GM18907 (cell line): Measurements from ENCODE around the gene TMEM144.
"Not testable (repeated sequence)": the region's sequence is repeated elsewhere in the genome, so short reads cannot be mapped to it uniquely, and the experiment has no call there.

Source experiments
- ATAC-seq: cut with Tn5 transposase; IDR thresholded peaks from one replicate; pipeline ENCODE4 v1.9.1; 2021; ENCODE audit warnings: mild to moderate bottlenecking, moderate library complexity; ENCODE audit not compliant: unreplicated experiment

TMEM144 gene

DNA sequence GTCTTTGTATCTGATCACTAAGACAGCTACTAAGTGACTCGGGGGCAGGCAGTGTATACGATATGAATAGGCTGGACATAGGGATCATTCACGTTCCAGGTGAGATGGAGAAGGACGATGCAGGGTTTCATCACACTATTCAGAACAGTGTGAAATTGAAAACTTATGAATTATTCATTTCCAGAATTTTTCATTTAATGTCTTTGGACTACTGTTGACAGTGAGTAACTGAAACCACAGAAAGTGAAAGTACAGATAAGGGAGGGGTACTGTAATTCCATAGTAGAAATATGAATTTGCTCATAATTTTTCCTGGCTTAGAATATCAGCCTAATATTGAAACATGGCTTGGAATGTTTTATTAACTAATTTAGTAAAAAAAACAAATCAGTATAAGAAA lies 24.4 kb downstream of the TMEM144 start:
- no peak for ATAC-seq

DNA sequence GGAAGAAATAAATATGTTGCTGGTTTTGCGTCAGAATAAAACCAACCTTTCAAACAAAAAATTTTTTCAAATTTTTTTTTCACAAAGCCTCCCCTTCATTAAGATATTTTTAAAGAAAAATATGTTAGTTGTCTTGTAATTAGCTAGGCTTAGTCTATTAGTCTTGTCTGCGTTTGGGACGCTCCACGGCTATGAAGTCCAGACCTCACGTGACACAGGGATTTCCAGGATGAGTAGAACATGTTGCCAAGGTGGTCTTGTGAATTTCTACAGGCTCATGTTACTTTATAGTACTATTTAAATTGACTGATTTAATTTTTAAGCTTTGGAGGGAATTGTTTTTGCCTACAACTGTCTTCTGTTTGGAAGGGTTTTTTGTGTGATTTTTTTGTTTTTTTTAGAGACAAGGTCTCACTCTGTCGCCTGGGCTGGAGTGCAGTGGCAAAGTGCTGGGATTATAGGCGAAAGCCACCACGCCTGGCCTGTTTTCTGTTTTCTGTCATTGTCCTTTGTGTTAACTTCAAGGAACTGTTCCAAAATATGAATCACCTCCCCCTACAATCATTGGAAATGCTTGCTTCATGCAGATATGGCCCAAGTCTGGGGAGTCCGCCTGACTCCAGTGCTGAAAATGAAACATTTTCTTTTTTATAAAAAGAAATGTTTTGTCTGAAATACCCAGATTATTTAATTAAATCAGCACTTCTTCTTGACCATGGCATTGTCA lies 26.2 kb downstream of the TMEM144 start:
- no peak for ATAC-seq

DNA sequence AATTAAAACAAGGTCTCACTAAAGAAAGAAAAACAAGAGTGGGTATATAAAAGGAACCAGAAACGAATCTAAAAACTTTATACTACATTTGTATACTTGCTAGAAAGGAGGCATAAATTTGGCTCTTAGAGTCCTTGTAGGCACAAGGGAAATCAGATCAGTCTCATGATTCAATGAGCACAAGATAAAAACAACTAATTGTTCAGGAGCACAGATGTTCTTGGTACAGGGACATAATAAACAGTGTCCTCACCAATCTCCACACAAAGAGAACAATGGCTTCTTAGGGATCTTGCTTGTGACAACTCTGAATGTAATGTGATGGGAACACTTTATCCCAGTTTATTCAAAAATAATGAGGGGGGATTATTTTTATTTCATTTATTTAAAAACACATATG lies 28.3 kb downstream of the TMEM144 start:
- ATAC-seq: no peak

DNA sequence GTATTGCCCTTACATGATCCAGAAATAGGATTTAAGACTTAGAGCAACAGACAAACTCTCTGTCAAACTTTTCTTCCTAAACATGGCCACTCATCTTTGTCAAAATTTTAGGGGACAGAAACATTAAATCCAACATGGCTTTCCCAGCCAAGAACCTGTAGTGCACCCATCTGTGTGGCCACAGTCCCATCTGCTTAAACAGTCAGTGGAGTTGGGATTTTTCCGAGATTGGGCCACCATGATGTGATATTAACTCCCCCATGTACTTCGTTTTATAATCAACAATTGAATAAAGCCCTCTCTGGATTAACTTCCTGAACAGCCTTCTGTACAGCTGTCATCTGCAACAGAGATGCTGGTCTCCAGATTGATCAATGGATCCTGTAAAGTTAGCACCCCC lies 28.9 kb downstream of the TMEM144 start:
- no peak for ATAC-seq

DNA sequence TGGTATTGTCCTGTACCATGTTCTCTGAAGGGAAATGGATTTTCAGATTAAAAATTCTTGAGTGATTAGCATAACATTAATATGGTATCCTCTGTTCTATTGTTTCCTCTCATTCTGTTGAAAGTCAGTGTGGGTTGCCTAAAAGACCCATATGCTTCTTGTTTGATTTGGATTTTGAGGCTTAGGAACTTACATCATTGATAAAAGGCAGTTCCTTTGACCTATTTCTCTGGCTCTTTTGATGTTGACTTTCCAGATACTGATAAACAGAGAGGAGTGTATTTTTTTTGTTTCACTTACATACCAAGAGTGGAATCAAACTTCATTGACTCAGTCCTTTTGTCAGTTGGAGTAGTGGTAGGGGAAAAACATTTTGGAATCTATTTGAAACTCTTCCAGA lies 32.8 kb downstream of the TMEM144 start:
- no peak for ATAC-seq

DNA sequence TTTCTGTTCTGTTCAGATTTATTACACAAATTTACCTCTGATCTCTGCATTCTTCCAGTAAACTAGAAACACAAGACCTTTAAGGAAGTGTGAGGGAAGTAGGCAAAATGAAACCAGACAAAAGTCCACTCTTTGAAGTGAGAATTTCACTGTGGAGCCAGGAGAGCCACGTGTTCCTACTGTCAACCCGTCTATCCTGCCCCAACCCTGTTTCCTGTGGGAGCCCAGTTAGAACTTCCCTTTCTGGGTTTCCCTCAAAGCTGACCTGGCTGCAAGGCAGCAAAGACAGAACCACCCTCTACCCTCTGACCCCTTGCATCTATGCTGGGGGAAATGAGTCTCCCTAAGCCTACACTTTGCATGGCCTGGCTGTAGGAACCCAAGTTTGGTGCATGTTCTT lies 40.0 kb downstream of the TMEM144 start:
- no peak for ATAC-seq

DNA sequence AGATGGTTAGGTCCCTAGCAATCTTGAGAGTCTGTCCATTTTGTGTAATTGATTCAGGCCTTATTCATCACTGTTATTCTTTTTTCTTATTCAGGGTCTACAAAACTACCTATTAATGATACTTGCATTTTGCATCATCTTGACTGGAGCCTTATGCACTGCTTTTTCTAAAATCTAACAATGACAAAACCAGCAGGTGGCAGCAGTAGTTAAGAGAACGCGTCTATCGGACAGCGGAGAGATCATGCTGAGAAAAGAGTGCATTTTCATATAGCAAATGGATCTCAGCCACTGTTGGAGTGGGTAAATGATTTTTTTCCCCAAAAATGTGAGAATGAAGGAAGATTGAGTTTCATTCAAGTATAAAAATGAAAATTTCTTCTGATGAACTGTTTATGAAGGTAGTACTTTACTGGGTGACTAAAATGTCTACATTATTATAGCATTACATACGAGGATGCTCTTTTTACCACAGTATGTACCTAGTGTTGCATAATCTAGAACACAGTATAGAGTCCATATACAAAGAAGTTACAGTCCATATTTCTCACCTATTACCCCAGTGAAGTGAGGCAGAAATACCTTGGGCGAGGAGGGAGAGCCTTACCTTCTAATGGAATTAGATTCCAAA lies 43.2 kb downstream of the TMEM144 start:
- peak; percentile 87 for ATAC-seq

DNA sequence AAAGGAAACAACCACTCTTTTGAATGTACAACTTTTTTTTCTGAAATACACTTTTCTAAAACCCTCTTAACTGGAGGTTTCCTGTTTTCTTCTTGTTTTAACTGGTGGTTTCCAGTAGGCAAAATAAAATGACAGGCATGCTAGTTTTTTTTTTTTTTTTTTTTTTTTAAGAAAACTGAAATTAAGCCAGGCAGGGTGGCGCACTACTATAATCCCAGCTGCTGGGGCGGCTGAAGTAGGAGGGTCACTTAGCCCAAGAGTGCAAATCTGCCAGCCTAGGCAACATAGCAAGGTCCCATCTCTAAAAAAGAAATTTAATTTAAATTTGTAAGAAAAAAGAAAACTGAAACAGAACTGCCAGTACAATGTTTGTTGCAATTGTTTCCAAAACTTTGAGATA lies 44.0 kb downstream of the TMEM144 start:
- peak; percentile 35 for ATAC-seq

DNA sequence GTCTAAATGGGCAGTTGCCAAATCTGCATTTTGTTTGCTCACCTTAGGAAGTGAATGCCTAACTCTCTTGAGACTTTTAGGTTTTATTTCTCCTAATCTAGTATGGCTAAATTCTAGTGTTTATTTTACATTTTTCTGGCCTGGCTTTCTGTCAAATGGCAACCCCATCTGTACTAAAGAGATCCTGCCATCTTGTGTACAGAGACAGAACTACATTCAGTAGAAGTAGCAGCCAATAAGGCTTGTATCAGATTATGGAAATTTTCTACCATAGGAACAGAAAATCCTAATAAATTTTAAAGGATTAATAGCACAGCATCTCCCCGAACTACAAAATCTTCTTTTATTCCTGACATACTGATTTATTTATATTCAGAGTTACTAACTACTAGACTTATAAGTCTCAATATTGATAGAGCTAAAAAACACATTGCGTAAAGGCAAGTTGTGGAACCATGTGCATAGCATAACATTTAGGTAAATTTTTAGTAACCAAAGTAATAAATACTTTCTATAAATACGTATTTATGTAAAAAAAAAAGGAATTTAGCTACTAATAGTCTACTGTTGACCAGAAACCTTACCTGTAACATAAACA lies 45.5 kb downstream of the TMEM144 start:
- ATAC-seq: peak; percentile 75

DNA sequence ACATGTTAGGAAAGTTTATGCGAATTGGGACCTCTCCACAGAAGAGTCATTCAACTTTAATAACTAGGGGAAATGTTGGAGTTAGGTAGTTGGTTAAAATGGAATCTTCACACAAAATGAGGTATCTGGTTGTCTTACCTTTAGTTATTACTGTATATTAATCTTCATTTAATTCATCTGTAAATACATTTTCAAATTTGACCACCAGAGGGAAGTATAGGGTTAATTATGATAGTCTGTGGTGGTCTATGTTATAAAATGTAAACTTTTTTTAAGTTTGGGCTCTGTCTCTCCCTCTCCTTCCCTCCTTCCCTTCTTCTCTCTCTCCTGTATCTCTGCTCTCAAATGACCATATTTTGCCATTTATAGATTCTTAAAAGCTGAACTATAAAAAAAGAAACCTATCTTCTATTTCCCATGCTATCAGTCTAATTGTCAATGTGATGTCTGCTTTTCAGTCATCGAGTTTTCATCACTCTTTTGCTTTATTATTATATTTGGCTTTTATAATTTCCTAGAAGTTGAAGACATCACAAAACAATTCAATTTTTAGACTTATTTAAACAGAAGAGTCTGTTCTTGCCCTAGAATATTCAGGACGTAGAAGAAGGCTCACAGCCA lies 49.8 kb downstream of the TMEM144 start:
- peak; percentile 52 for ATAC-seq

DNA sequence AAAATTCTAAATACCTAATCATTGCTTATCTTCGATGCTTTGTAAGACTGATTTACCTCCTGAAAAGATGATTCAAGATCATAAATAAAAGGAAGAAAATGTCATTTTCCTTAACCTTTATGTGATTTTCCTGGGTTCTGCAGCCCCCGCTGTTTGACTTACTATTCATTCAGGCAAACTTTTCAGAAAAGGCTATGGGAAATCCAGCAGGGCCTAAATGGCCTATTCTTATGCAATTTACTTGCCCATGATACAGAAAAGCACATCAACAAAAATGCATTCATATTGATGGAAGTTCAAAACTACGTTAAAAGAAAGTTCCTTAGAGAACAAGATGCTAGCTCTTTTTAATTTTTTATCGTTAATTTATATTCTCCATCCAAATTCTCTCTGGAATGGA lies 51.2 kb downstream of the TMEM144 start:
- ATAC-seq: no peak

DNA sequence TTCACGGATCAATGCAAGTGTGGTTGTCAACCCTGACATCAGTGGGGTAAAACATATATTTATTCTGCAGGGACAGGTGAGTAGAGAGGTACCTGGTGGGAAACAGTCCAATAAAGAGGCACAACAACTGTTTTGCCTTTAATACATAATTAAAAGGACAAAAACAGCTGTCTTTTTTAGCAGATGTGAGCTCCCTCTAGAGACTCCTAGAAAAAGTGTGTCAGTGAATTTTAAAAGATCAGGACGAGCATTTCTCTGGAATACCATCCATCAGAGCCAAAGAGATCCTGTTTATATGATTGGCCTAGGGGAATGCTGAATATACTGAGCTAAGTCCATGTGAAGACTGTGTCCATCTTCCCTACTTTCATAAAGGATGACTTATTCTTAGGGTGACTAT lies 58.3 kb downstream of the TMEM144 start:
- ATAC-seq: no peak

DNA sequence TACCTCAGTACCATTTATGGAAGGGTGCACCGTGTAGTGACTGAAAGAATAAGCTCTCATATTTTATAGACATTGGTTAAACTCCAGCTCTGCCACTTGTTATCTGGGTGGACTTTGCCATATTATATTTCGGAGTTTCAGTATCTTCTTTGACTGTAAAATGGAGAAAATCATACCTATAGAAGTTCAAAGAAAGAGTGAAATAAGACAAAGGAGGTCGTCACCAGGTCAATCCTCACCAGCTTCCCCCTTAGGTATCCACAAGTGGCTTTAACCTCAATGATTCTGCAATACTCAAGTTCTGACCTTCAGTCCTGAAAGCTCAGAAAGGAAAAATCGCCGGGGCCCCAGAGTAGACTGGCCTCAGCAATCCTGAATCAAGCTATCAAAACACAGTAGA lies 64.3 kb downstream of the TMEM144 start:
- ATAC-seq: no peak

DNA sequence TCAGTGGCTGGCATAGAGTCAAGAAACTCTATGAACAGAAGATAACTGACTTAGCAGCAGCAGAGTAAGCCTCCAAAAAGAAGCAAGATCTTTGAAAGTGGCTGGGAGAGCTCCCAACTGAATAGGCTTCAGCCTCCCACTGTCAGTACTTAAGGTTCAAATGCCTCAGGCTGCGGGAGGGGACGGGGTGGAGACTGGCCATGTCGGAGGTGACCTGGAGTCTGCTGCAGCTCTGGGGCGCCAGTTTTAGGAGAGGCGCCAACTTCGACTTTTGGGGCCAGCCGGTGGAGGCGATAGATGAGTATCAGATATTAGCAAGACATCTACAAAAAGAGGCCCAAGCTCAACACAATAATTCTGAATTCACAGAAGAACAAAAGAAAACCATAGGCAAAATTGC lies 67.3 kb downstream of the TMEM144 start:
- ATAC-seq: no peak

DNA sequence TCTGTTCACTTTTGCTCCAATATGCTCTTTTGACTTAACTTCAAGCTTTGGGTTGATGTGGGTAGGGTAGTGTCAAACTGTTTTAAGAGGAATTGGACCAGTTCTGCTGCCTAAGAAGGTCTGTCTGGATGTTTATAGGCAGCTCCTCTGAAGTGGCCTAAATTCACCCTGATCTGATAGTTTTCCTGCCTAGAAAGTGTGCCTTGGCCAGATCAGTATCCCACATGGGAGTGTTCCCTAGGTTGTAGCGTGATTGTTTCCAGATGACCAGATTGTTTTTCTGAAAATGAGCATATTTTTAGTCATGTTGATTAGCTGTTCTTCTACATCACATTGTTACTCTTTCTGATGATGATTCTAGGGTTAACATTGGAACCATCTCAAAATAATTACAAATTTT lies 68.8 kb downstream of the TMEM144 start:
- not testable (repeated sequence) for ATAC-seq

DNA sequence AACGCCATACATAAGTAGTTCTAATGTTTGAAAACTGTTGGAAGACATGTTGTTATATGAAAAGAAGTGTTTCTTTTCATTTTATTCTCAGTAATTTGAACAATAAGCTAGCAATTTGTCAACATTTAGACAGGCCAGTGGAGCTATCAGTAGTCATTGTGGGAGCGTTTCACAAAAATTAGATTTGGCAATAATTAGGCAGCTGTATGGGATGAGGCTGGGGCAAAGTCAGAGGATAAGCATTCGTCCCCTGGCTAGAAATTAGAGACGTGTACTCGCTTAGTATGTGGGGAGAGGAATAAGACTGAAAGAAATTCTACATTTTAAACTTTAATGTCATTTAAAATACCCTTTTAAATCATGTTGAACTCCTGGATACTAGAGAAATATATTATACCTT lies 70.6 kb downstream of the TMEM144 start:
- ATAC-seq: no peak

DNA sequence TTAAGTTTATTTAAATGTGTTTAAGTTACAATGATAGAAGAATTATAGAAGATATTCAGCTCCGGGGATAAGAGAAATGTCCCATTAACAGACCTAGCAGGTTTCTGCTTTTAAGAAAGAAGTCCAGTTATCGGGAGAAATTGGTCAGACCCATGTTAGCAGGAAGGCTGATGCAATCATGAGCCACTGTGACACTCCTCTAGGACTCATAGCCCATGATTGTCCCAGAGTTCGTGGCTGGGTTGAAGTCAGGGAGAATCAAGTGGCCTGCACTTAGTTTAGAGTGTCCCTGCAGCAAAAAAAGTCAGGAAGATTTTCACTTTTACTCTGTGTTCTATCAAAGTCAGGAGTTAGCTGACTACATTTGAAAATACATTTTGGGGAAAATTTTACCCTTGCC lies 72.0 kb downstream of the TMEM144 start:
- ATAC-seq: no peak

DNA sequence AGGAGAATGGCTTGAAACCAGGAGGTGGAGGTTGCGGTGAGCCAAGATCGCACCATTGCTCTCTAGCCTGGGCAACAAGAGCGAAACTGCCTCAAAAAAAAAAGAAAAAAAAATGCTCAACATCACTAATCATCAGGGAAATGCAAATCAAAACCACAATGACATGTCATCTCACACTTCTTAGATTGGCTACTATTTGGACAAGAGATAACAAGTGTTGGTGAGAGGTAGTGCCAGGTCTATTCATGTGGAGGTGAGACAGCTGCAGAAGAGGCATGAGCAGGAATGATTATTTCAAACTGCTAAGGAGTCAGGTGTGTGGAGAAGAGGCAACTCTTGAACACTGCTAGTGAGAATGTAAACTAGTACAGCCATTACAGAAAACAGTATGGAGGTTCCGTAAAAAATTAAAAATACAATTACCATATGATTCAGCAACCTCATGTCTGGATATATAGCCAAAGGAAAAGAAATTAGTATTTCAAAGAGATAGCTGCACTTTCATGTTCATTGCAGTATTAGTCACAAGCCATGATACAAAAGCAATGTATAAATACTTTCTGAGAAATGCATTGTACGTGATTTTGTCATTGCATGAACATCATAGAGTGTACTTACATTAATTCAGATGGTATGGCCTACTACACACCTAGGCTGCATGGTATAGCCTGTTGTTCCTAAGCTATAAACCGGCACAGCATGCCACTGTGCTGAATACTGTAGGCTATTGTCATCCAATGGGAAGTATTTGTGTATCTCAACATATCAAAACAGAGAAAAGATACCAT lies 75.3 kb downstream of the TMEM144 start:
- no peak for ATAC-seq

DNA sequence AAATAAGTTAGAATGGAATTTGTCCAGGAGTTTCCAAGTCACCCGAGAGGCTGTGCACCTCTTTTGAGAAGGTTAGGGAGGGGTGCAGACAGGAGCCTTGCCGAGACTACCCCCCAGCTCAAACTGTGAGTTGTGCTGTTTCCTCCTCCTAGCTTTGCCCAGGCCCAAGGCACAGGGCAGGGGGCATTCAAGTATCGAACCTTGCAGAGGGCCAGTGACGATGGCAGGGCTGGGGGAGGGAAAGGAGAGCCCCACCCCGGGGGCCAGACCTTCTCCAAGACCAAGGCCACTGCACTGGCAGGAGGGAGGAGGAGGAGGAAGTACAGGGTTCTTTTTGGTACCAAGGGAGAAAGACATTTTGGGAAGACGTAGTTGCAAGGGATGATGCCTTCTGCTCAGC lies 80.6 kb downstream of the TMEM144 start:
- no peak for ATAC-seq

DNA sequence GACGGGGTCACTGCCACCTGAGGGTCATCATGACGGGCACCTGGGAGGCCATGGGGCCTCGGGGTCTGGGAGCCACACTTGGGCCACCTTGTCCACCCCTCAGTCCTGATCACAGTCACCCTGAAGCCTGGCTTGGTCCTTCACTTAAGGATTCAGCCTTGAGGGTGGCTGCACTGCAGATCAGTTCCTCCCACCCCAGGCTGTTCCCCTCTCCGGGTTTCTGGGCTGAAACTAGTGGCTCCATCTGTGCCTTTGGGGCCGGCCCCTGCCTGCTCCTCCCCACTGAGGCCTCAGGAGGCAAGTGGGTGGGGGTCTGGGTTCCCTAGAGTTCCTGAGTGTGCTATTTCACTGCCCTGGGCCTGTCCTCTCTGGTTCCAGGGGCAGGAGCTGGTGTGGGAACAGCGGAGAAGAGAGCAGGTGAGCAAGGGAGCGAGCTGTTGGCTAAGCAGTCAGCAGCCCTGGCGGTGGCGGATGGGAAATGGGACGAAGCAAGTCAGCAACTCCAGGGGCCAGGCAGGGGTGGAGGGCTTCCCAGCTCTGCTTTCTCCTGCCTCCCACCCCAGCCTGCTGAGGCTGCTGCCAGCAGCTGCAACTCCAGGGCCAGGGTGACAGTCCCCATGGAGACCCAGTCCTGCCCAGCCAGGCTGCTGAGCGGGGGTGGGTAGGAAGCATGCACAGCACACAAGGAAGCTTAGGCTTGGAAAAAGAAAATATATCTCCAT lies 81.2 kb downstream of the TMEM144 start:
- ATAC-seq: no peak

DNA sequence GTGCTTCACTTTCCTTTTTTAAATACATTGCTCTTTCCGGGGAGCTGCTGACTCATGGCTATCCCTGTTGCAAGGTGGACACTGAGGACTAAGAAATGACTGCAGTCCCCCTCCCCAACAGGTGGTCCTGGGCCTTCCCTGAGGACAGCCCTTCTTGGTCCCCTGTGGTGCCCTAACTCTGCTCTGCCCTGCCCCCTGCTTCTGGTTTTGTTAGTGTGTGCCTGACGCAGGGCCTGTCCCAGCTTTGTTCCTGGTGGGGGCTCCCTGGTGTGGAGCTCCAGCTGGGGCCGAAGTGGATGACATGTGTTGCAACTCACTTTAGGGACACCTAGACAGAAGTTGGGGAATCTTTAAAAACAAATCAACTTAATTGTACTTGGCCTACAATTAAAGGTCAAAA lies 81.9 kb downstream of the TMEM144 start:
- no peak for ATAC-seq
